CD4-positive, alpha-beta memory T cell (primary cell): ENCODE measurements around the gene ZBTB7A. TPM values are rescaled to one million over a fixed set of nuclear protein-coding genes. Genes with fewer than 3 reads are reported as not detected.
"Not testable (repeated sequence)": the region's sequence is repeated elsewhere in the genome, so short reads cannot be mapped to it uniquely, and the experiment has no call there.

Source experiments
- CTCF ChIA-PET: fragments of 350-600 bp; sonication (Branson Sonifier 250); formaldehyde crosslinking; loops from one replicate; lab custom pipeline; 2021; ENCODE audit warnings: inconsistent platforms; ENCODE audit not compliant: partially characterized antibody; lab: Charles Lee
- POLR2A ChIA-PET: fragments of 350-600 bp; sonication (Branson Sonifier 250); formaldehyde crosslinking; loops from one replicate; lab custom pipeline; 2021; ENCODE audit not compliant: partially characterized antibody; lab: Charles Lee
- DNase-seq, 5 donors: peaks; one replicate each; pipeline versions ENCODE4 v3.0.0 to v3.0.0-alpha.2; 2020 to 2022; ENCODE audit warnings: mixed read lengths in 1 of 5
- H3K27ac ChIP-seq: one replicate; pipeline ENCODE4 v1.7.0; 2013; ENCODE audit warnings: low read depth, low read length
- H3K27me3 ChIP-seq: 2 replicates; pipeline ENCODE4 v1.7.0; 2013; ENCODE audit warnings: mild to moderate bottlenecking, low read length, moderate library complexity; ENCODE audit not compliant: insufficient read depth
- H3K36me3 ChIP-seq: 2 replicates; pipeline ENCODE4 v1.7.0; 2013; ENCODE audit warnings: mild to moderate bottlenecking, low read length, moderate library complexity; ENCODE audit not compliant: insufficient read depth
- H3K4me1 ChIP-seq: 2 replicates; pipeline ENCODE4 v1.7.0; 2013; ENCODE audit warnings: mild to moderate bottlenecking, low read length, moderate library complexity; ENCODE audit not compliant: insufficient read depth
- H3K4me3 ChIP-seq, 2 donors: one replicate each; pipeline ENCODE4 v1.7.0; 2013; ENCODE audit warnings: low read length in 2 of 2, mild to moderate bottlenecking in 1 of 2
- H3K9me3 ChIP-seq, 2 donors: one replicate each; pipeline ENCODE4 v1.7.0; 2013; ENCODE audit warnings: low read length in 2 of 2, control low read depth in 1 of 2; ENCODE audit not compliant: control insufficient read depth in 1 of 2
- H3K27ac Mint-ChIP-seq, 7 donors: one replicate each; pipeline ENCODE4 v1.8.0; 2020 to 2021; ENCODE audit warnings: mixed read lengths in 7 of 7, mild to moderate bottlenecking in 6 of 7, inconsistent platforms in 3 of 7, moderate library complexity in 3 of 7
- H3K27me3 Mint-ChIP-seq, 2 donors: one replicate each; pipeline ENCODE4 v1.8.0; 2020 to 2021; ENCODE audit warnings: mixed read lengths in 2 of 2
- H3K36me3 Mint-ChIP-seq, 2 donors: one replicate each; pipeline ENCODE4 v1.8.0; 2020 to 2021; ENCODE audit warnings: mixed read lengths in 2 of 2, inconsistent platforms in 1 of 2, mild to moderate bottlenecking in 1 of 2
- H3K4me1 Mint-ChIP-seq, 4 donors: one replicate each; pipeline ENCODE4 v1.8.0; 2020 to 2021; ENCODE audit warnings: mixed read lengths in 4 of 4, mild to moderate bottlenecking in 1 of 4
- H3K4me3 Mint-ChIP-seq, 8 donors: one replicate each; pipeline ENCODE4 v1.8.0; 2020 to 2021; ENCODE audit warnings: mixed read lengths in 8 of 8, mild to moderate bottlenecking in 7 of 8, moderate library complexity in 6 of 8, inconsistent platforms in 3 of 8
- H3K9me3 Mint-ChIP-seq, 8 donors: one replicate each; pipeline ENCODE4 v1.8.0; 2020 to 2021; ENCODE audit warnings: mixed read lengths in 8 of 8, mild to moderate bottlenecking in 5 of 8, inconsistent platforms in 3 of 8, moderate library complexity in 1 of 8
- intact Hi-C: fragments of 100-400 bp; cut with micrococcal nuclease; formaldehyde crosslinking; loops from one replicate; pipeline ENCODE4 v1.15.1; 2023
- polyA plus RNA-seq, 2 donors: library from polyadenylated mRNA; unstranded; fragments of 300-500 nt; fragmentation: Illumina TruSeq; gene quantifications; one replicate each; pipeline ENCODE4 v1.2.3, GENCODE V29; 2021
- total RNA-seq, 2 experiments: library from RNA; stranded (reverse); gene quantifications; one replicate each; pipeline ENCODE4 v1.2.3, GENCODE V29; 2021

The ZBTB7A gene
- total and polyA plus RNA-seq, 4 experiments from 2014 or later, result 9.6 to 57.7 (median 52.6) TPM

GRCh38 chr19:4010808-4011110, 55.9 kb downstream of the ZBTB7A start:
- CTCF ChIA-PET, result no interaction called here
- POLR2A ChIA-PET, result no interaction called here
- Mint-ChIP-seq H3K27ac (no peak overlapping the region), H3K4me3 (peak overlapping the region in 1 of 8 donors; percentile 3), H3K4me1 (peaks cover 13 to 49% (median 22%) of the 10 kb centered on the region in 4 donors), H3K36me3 (peaks cover 0 to 13% of the 10 kb centered on the region in 2 donors), H3K9me3 (no peaks in the 10 kb centered on the region), H3K27me3 (no peaks in the 10 kb centered on the region)
- Histone ChIP-seq H3K27ac (no peak overlapping the region), H3K9me3 (no peaks in the 10 kb centered on the region), H3K4me3 (no peak overlapping the region), H3K4me1 (peaks cover 54% of the 10 kb centered on the region), H3K27me3 (no peaks in the 10 kb centered on the region), H3K36me3 (peaks cover 10% of the 10 kb centered on the region)
- intact Hi-C loops, result no loop called here
- DNase-seq, result no peak

- Mint-ChIP-seq H3K4me3 (peak overlapping the region in 3 of 8 donors; percentile 42 to 48 (median 43)), H3K4me1 (peaks cover 13 to 49% (median 22%) of the 10 kb centered on the region in 4 donors), H3K27me3 (no peaks in the 10 kb centered on the region), H3K27ac (peak overlapping the region in 1 of 7 donors; percentile 68), H3K36me3 (peaks cover 0 to 13% of the 10 kb centered on the region in 2 donors), H3K9me3 (no peaks in the 10 kb centered on the region)
- Histone ChIP-seq H3K27me3 (no peaks in the 10 kb centered on the region), H3K36me3 (peaks cover 10% of the 10 kb centered on the region), H3K27ac (no peak overlapping the region), H3K4me1 (peaks cover 54% of the 10 kb centered on the region), H3K4me3 (no peak overlapping the region), H3K9me3 (no peaks in the 10 kb centered on the region)
- POLR2A ChIA-PET, result interaction anchor here (0.8 to 1.4 kb wide), 2 partner anchors 19 to 30 kb away, joined by 3 to 4 read pairs; no protein-coding TSS in a partner anchor
- CTCF ChIA-PET, result no interaction called here
- no peak for DNase-seq
- intact Hi-C loops, result no loop called here
Observed at GRCh38 chr19:4009990-4010807, 56.5 kb downstream of the ZBTB7A start.

- intact Hi-C loops, result loop anchor here (1.0 kb wide), 6 partner anchors 18 to 239 kb away; partner anchors contain the start of genes DAPK3, EEF2, MAP2K2 and YJU2
- no peaks in the 10 kb centered on the region for H3K27me3 ChIP-seq
- peaks cover 42% of the 10 kb centered on the region for H3K4me1 ChIP-seq
- ChIA-PET CTCF (interaction anchor here (1.2 to 3.6 kb wide), 4 partner anchors 15 to 132 kb away, joined by 3 to 31 read pairs (median 9); partner anchors contain the start of gene EEF2), POLR2A (interaction anchor here (0.5 to 3.9 kb wide), 15 partner anchors 11 to 245 kb away, joined by 3 to 41 read pairs (median 6); partner anchors contain the start of genes DAPK3, EEF2, MRPL54 and ZBTB7A)
- peaks cover 0 to 9% of the 10 kb centered on the region in 2 donors for H3K36me3 Mint-ChIP-seq
- peak in 1 of 5 donors; percentile 6 for DNase-seq
- no peaks in the 10 kb centered on the region for H3K9me3 Mint-ChIP-seq
- H3K4me1 Mint-ChIP-seq, result peaks cover 13 to 39% (median 21%) of the 10 kb centered on the region in 4 donors
- peak overlapping the region; percentile 83 to 90 (median 88) for H3K4me3 Mint-ChIP-seq
- H3K27ac ChIP-seq, result peak overlapping the region; percentile 56
- H3K27ac Mint-ChIP-seq, result peak overlapping the region in 6 of 7 donors; percentile 81 to 91 (median 86)
- H3K27me3 Mint-ChIP-seq, result no peaks in the 10 kb centered on the region
- no peaks in the 10 kb centered on the region for H3K9me3 ChIP-seq
- no peaks in the 10 kb centered on the region for H3K36me3 ChIP-seq
- peak overlapping the region; percentile 42 to 73 for H3K4me3 ChIP-seq
Observed at GRCh38 chr19:4007836-4008539, 58.7 kb downstream of the ZBTB7A start.

- peak within 1 kb of the TSS; percentile 83 to 92 (median 89) for H3K4me3 Mint-ChIP-seq
- Histone ChIP-seq H3K36me3 (no peaks in the 10 kb centered on the region), H3K9me3 (no peaks in the 10 kb centered on the region), H3K27ac (peak within 1 kb of the TSS; percentile 63), H3K27me3 (no peaks in the 10 kb centered on the region), H3K4me1 (peaks cover 42% of the 10 kb centered on the region), H3K4me3 (peak within 1 kb of the TSS; percentile 47 to 73)
- CTCF ChIA-PET, result interaction anchor here (1.2 to 3.6 kb wide), 5 partner anchors 10 to 22 kb away, joined by 3 to 31 read pairs (median 10); partner anchors contain the start of gene EEF2
- peak; percentile 95 to 97 (median 95) for DNase-seq
- no peaks in the 10 kb centered on the region for H3K9me3 Mint-ChIP-seq
- H3K27me3 Mint-ChIP-seq, result no peaks in the 10 kb centered on the region
- intact Hi-C loops, result loop anchor here (1.0 kb wide), 6 partner anchors 17 to 240 kb away; partner anchors contain the start of genes DAPK3, EEF2, MAP2K2 and YJU2
- H3K27ac Mint-ChIP-seq, result peak within 1 kb of the TSS; percentile 81 to 91 (median 86)
- POLR2A ChIA-PET, result interaction anchor here (0.8 to 3.9 kb wide), 16 partner anchors 10 to 244 kb away, joined by 3 to 41 read pairs (median 6); partner anchors contain the start of genes DAPK3, EEF2, MRPL54 and ZBTB7A
- peaks cover 0 to 4% of the 10 kb centered on the region in 2 donors for H3K36me3 Mint-ChIP-seq
- peaks cover 11 to 33% (median 18%) of the 10 kb centered on the region in 4 donors for H3K4me1 Mint-ChIP-seq
Observed at GRCh38 chr19:4007021-4007835, 59.5 kb downstream of the ZBTB7A start, which contains the start of gene PIAS4. Gene PIAS4 (plus strand): TSS chr19:4007736. CDS start chr19:4007761, 25 bp downstream.

GRCh38 chr19:4005436-4005835, 61.3 kb downstream of the ZBTB7A start:
- H3K36me3 Mint-ChIP-seq, H3K27me3 ChIP-seq, H3K27me3 Mint-ChIP-seq, DNase-seq, H3K4me3 ChIP-seq, intact Hi-C loops, H3K36me3 ChIP-seq, H3K9me3 ChIP-seq, H3K27ac ChIP-seq, H3K9me3 Mint-ChIP-seq: not testable (repeated sequence)
- peak overlapping the region in 5 of 8 donors; percentile 21 to 70 (median 59) for H3K4me3 Mint-ChIP-seq
- peaks cover 9 to 22% (median 13%) of the 10 kb centered on the region in 4 donors for H3K4me1 Mint-ChIP-seq
- peak overlapping the region in 2 of 7 donors; percentile 13 to 60 for H3K27ac Mint-ChIP-seq
- peaks cover 30% of the 10 kb centered on the region for H3K4me1 ChIP-seq
- POLR2A ChIA-PET, result interaction anchor here (3.9 kb wide), 1 partner anchor 20 kb away, joined by 41 read pairs; the partner anchor contains the start of gene EEF2
- CTCF ChIA-PET, result interaction anchor here (1.9 to 3.6 kb wide), 4 partner anchors 8 to 20 kb away, joined by 6 to 31 read pairs (median 12); partner anchors contain the start of gene EEF2

GRCh38 chr19:4000798-4001197, 65.9 kb downstream of the ZBTB7A start:
- POLR2A ChIA-PET, result interaction anchor here (1.3 kb wide), 1 partner anchor 13 kb away, joined by 3 read pairs; no protein-coding TSS in a partner anchor
- H3K4me3 Mint-ChIP-seq, H3K4me3 ChIP-seq, H3K36me3 ChIP-seq, intact Hi-C loops, H3K27ac Mint-ChIP-seq, H3K27me3 Mint-ChIP-seq, H3K36me3 Mint-ChIP-seq, H3K9me3 Mint-ChIP-seq, H3K4me1 Mint-ChIP-seq, H3K27ac ChIP-seq, H3K9me3 ChIP-seq, H3K27me3 ChIP-seq, DNase-seq, H3K4me1 ChIP-seq: not testable (repeated sequence)
- CTCF ChIA-PET, result interaction anchor here (1.0 to 1.7 kb wide), 2 partner anchors 13 to 139 kb away, joined by 3 to 4 read pairs; no protein-coding TSS in a partner anchor
